ENCODE results near the gene GHR.
"Not testable (repeated sequence)": the region's sequence is repeated elsewhere in the genome, so short reads cannot be mapped to it uniquely, and the experiment has no call there.

Gene GHR

GRCh38 chr5:42720251-42720650 is 297.0 kb downstream of the GHR start:
- H3K4me3 ChIP-seq (ENCODE audit: low read depth, low read length) = no peak overlapping the region
- no peak for DNase-seq (ENCODE audit: low read depth)
- TF ChIP-seq, protein P1, sequence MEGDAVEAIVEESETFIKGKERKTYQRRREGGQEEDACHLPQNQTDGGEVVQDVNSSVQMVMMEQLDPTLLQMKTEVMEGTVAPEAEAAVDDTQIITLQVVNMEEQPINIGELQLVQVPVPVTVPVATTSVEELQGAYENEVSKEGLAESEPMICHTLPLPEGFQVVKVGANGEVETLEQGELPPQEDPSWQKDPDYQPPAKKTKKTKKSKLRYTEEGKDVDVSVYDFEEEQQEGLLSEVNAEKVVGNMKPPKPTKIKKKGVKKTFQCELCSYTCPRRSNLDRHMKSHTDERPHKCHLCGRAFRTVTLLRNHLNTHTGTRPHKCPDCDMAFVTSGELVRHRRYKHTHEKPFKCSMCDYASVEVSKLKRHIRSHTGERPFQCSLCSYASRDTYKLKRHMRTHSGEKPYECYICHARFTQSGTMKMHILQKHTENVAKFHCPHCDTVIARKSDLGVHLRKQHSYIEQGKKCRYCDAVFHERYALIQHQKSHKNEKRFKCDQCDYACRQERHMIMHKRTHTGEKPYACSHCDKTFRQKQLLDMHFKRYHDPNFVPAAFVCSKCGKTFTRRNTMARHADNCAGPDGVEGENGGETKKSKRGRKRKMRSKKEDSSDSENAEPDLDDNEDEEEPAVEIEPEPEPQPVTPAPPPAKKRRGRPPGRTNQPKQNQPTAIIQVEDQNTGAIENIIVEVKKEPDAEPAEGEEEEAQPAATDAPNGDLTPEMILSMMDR (IDR thresholded peaks at IDR 0.05; ENCODE audit: low read depth, low read length, missing control alignments) = no peak

DNA sequence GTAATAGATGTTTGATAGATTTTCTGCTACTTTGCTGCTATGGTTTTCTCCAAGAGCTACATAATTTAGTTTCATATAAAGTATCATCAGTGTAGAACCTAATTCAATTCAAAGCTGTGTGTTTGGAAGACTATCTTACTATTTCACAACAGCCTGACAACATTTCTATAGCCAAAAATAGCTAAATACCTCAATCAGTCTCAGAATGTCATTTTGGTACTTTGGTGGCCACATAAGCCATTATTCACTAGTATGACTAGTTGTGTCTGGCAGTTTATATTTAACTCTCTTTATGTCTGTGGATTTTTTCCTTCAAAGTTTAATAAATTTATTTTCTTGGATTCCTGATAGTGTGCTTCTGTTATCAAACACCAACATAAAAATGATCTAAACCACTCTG is 298.2 kb downstream of the GHR start:
- no peak overlapping the region for H3K4me3 ChIP-seq (ENCODE audit: low read depth, low read length)
- TF ChIP-seq, protein P1 (IDR thresholded peaks at IDR 0.05; ENCODE audit: low read depth, low read length, missing control alignments) = no peak
- no peak for DNase-seq (ENCODE audit: low read depth)

DNA sequence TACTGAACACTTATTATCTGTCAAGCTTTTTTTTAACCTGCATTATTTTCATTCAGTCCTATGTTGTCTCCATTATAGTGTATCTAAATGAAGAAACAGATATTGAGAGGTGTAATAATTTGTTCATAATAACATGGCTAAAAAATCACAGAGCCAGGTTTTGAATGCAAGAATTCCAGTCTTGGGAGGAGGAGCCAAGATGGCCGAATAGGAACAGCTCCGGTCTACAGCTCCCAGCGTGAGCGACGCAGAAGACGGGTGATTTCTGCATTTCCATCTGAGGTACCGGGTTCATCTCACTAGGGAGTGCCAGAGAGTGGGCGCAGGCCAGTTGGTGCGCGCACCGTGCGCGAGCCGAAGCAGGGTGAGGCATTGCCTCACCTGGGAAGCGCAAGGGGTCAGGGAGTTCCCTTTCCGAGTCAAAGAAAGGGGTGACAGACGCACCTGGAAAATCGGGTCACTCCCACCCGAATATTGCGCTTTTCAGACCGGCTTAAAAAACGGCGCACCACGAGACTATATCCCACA is 311.4 kb downstream of the GHR start:
- H3K4me3 ChIP-seq (ENCODE audit: low read depth, low read length); DNase-seq (ENCODE audit: low read depth): not testable (repeated sequence)

DNA sequence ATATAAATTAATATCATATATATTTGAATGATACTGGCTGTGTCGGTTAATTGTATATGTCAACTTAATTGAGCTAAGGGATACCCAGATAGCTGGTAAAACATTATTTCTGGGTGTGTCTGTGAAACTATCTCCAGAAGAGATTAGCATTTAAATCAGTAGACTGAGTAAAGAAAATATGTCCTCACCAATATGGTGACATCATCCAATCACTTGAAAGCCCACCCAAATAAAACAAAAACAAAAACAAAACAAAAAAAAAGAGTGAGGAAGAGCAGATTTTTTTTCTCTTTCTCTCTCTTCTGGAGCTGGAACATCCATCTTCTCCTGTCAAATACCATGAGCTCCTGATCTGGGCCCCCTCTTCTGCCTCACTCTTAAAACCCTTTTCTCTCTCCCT is 317.7 kb downstream of the GHR start:
- DNase-seq (ENCODE audit: low read depth) = no peak
- no peak overlapping the region for H3K4me3 ChIP-seq (ENCODE audit: low read depth, low read length)
- TF ChIP-seq, protein P1 (IDR thresholded peaks at IDR 0.05; ENCODE audit: low read depth, low read length, missing control alignments) = no peak

- no peak for DNase-seq (ENCODE audit: low read depth)
- H3K4me3 ChIP-seq (ENCODE audit: low read depth, low read length) = no peak overlapping the region
- TF ChIP-seq, protein P1 (IDR thresholded peaks at IDR 0.05; ENCODE audit: low read depth, low read length, missing control alignments) = peak; percentile 50
Observed at GRCh38 chr5:42745426-42745825, 322.2 kb downstream of the GHR start.

- no peak overlapping the region for H3K4me3 ChIP-seq (ENCODE audit: low read depth, low read length)
- TF ChIP-seq, protein P1 (IDR thresholded peaks at IDR 0.05; ENCODE audit: low read depth, low read length, missing control alignments) = no peak
- no peak for DNase-seq (ENCODE audit: low read depth)
Observed at GRCh38 chr5:42745856-42746255, 322.6 kb downstream of the GHR start.

DNA sequence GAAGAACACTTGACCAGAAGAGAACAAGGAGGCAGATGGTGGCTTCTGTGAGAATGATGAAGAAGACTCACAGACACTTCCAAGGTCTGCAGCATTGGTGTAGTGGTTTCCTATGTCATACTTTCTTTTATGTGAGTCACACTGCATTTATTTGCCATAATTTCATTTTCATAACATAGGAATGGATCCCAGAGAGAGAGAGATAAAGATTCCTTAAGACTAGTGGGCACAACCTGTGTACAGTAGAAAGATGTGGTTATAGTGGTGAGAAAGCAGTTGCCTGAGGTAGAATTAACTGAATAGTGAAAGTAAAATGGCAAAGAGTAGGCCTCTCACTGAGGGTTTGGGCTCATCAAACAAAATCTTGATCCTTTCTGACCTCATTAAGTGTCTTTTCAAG is 325.8 kb downstream of the GHR start:
- DNase-seq (ENCODE audit: low read depth) = no peak
- H3K4me3 ChIP-seq (ENCODE audit: low read depth, low read length) = no peak overlapping the region
- TF ChIP-seq, protein P1 (IDR thresholded peaks at IDR 0.05; ENCODE audit: low read depth, low read length, missing control alignments) = no peak
